Right renal cortex interstitium (tissue), 3 donors: ENCODE data around the gene ATG16L2. TPM values are rescaled to one million over a fixed set of nuclear protein-coding genes. Genes with fewer than 3 reads are reported as not detected.
"Not testable (repeated sequence)": the region's sequence is repeated elsewhere in the genome, so short reads cannot be mapped to it uniquely, and the experiment has no call there.

Experiments
- DNase-seq, 3 donors: peaks; one replicate each; pipeline ENCODE4 v3.0.0-alpha.2; 2013; ENCODE audit warnings: low read depth in 3 of 3, low spot score in 2 of 3
- polyA plus RNA-seq, 3 donors: library from polyadenylated mRNA; unstranded; fragments of 120-200 nt; gene quantifications; one replicate each; pipeline ENCODE4 v1.2.1, GENCODE V29; 2013; ENCODE audit not compliant: insufficient read length in 3 of 3

The ATG16L2 gene
- polyA plus RNA-seq, 3 donors = 17.9 to 25.2 (median 20.6) TPM

GRCh38 chr11:72778535-72779494 lies 35.4 kb upstream of the ATG16L2 start:
- no peak for DNase-seq

- no peak for DNase-seq
These were observed 34.6 kb upstream of the ATG16L2 start for GRCh38 chr11:72779495-72780128.

GRCh38 chr11:72780296-72781062 lies 33.7 kb upstream of the ATG16L2 start:
- DNase-seq = no peak

GRCh38 chr11:72781063-72781312 lies 33.2 kb upstream of the ATG16L2 start:
- DNase-seq = no peak

GRCh38 chr11:72781313-72782080 lies 32.7 kb upstream of the ATG16L2 start:
- no peak for DNase-seq

GRCh38 chr11:72782081-72782920 lies 31.9 kb upstream of the ATG16L2 start:
- DNase-seq = no peak

- DNase-seq = no peak
These were observed 30.9 kb upstream of the ATG16L2 start for GRCh38 chr11:72783144-72783905.

GRCh38 chr11:72784662-72785061 lies 29.5 kb upstream of the ATG16L2 start:
- no peak for DNase-seq

GRCh38 chr11:72786305-72787215 lies 27.7 kb upstream of the ATG16L2 start:
- no peak for DNase-seq

GRCh38 chr11:72787216-72788104 lies 26.8 kb upstream of the ATG16L2 start:
- DNase-seq = no peak

GRCh38 chr11:72788241-72788640 lies 26.0 kb upstream of the ATG16L2 start:
- DNase-seq = no peak

GRCh38 chr11:72789493-72790131 lies 24.6 kb upstream of the ATG16L2 start:
- DNase-seq = no peak

- not testable (repeated sequence) for DNase-seq
These were observed 23.0 kb upstream of the ATG16L2 start for GRCh38 chr11:72791228-72791627.

GRCh38 chr11:72792437-72793021 lies 21.7 kb upstream of the ATG16L2 start:
- DNase-seq = no peak

GRCh38 chr11:72793076-72793424 lies 21.2 kb upstream of the ATG16L2 start:
- DNase-seq = no peak
